Fibroblast of mammary gland (primary cell): ENCODE results near the gene SPRYD7.

ENCODE experiments used
- DNase-seq: peaks from one replicate; pipeline ENCODE4 v3.0.0-alpha.2; 2010; ENCODE audit warnings: low read depth
- H3K4me3 ChIP-seq: 2 replicates; pipeline ENCODE4 v1.5.1; 2011; ENCODE audit warnings: low read depth, mild to moderate bottlenecking, low read length, moderate library complexity; ENCODE audit not compliant: control insufficient read depth
- CTCF ChIP-seq: conservative IDR thresholded peaks from 2 replicates; pipeline ENCODE4 v1.5.1; 2011; ENCODE audit warnings: low read depth, low read length, inconsistent platforms; ENCODE audit not compliant: control insufficient read depth, insufficient read depth

SPRYD7 gene

GRCh38 chr13:49893591-49893990 is 42.5 kb downstream of the SPRYD7 start:
- no peak for DNase-seq
- no peak for TF ChIP-seq CTCF
- H3K4me3 ChIP-seq, result no peak overlapping the region

GRCh38 chr13:49890376-49890775 is 45.8 kb downstream of the SPRYD7 start:
- no peak for DNase-seq
- no peak overlapping the region for H3K4me3 ChIP-seq
- no peak for TF ChIP-seq CTCF

GRCh38 chr13:49878682-49879081 is 57.5 kb downstream of the SPRYD7 start:
- DNase-seq, result no peak

GRCh38 chr13:49877629-49878218 is 58.4 kb downstream of the SPRYD7 start:
- peak; percentile 42 for DNase-seq
- no peak for TF ChIP-seq CTCF
- no peak overlapping the region for H3K4me3 ChIP-seq

More at GRCh38 chr13:49878682-49879081, 57.5 kb downstream of the SPRYD7 start:
- no peak for TF ChIP-seq CTCF
- H3K4me3 ChIP-seq, result no peak overlapping the region

GRCh38 chr13:49874430-49874829 is 61.7 kb downstream of the SPRYD7 start:
- TF ChIP-seq CTCF, result no peak
- H3K4me3 ChIP-seq, result no peak overlapping the region
- DNase-seq, result peak; percentile 16

GRCh38 chr13:49869519-49869918 is 66.6 kb downstream of the SPRYD7 start:
- no peak overlapping the region for H3K4me3 ChIP-seq
- peak; percentile 47 for DNase-seq
- TF ChIP-seq CTCF, result peak; percentile 44

GRCh38 chr13:49867834-49868233 is 68.3 kb downstream of the SPRYD7 start:
- H3K4me3 ChIP-seq, result no peak overlapping the region
- TF ChIP-seq CTCF, result no peak
- no peak for DNase-seq
